HG03432 (cell line): ENCODE measurements around the gene LACTBL1.

Experiments
- ATAC-seq: cut with Tn5 transposase; IDR thresholded peaks from one replicate; pipeline ENCODE4 v1.9.1; 2021; ENCODE audit warnings: mild to moderate bottlenecking, moderate library complexity; ENCODE audit not compliant: unreplicated experiment

LACTBL1 gene

GRCh38 chr1:22914156-22914555 is 58.5 kb downstream of the LACTBL1 start:
- no peak for ATAC-seq

- ATAC-seq: no peak
These were observed 59.1 kb downstream of the LACTBL1 start for GRCh38 chr1:22913421-22914141.

- no peak for ATAC-seq
These were observed 60.4 kb downstream of the LACTBL1 start for GRCh38 chr1:22912311-22912710.

GRCh38 chr1:22910986-22911651 is 61.5 kb downstream of the LACTBL1 start:
- ATAC-seq: no peak

GRCh38 chr1:22910286-22910685 is 62.4 kb downstream of the LACTBL1 start:
- ATAC-seq: no peak

GRCh38 chr1:22908880-22909426 is 63.7 kb downstream of the LACTBL1 start:
- no peak for ATAC-seq

- no peak for ATAC-seq
These were observed 65.1 kb downstream of the LACTBL1 start for GRCh38 chr1:22907528-22907927.

GRCh38 chr1:22906968-22907367 is 65.7 kb downstream of the LACTBL1 start:
- ATAC-seq: no peak

- ATAC-seq: no peak
These were observed 69.6 kb downstream of the LACTBL1 start for GRCh38 chr1:22903113-22903512.
